Coronary artery (tissue), 2 donors: ENCODE data around the gene ANO2.
A peak's percentile ranks its signal among the peaks of the same experiment; 100 is the strongest.

Experiments
- DNase-seq: peaks from one replicate; pipeline ENCODE4 v3.0.0-alpha.2; 2017; ENCODE audit warnings: low spot score
- H3K27ac ChIP-seq, 2 donors: fragments of 200-600 bp; sonication (generic); one replicate each; pipeline ENCODE4 v1.5.1; 2016 to 2019
- H3K4me3 ChIP-seq: fragments of 200-600 bp; sonication (generic); 2 replicates; pipeline ENCODE4 v1.5.1; 2016; ENCODE audit warnings: mild to moderate bottlenecking, moderate library complexity
- TF ChIP-seq, protein P1 (sequence below): fragments of 200-600 bp; sonication (generic); IDR thresholded peaks from one replicate; pipeline ENCODE4 v1.5.1; 2019; ENCODE audit warnings: antibody characterized with exemption

Gene ANO2

DNA sequence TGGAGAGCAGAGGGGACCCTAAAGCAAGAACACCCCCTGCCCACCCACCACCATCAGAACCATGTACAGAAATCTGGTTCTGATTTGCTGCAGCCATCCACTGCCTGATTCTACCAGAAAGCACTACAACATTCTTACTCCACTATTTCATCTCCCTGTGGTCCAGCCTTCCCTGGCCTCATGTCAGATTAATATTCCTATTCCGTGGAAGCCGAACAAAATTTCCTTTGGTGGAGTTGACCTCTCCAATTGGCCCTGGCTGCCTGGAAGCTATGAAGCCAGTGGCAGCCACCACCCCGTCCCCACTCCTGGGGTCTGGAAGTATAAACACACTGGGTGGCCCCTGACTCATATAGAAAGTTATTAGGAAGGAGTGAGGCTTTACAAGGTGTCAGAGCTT, 60.2 kb downstream of the ANO2 start:
- TF ChIP-seq, protein P1, sequence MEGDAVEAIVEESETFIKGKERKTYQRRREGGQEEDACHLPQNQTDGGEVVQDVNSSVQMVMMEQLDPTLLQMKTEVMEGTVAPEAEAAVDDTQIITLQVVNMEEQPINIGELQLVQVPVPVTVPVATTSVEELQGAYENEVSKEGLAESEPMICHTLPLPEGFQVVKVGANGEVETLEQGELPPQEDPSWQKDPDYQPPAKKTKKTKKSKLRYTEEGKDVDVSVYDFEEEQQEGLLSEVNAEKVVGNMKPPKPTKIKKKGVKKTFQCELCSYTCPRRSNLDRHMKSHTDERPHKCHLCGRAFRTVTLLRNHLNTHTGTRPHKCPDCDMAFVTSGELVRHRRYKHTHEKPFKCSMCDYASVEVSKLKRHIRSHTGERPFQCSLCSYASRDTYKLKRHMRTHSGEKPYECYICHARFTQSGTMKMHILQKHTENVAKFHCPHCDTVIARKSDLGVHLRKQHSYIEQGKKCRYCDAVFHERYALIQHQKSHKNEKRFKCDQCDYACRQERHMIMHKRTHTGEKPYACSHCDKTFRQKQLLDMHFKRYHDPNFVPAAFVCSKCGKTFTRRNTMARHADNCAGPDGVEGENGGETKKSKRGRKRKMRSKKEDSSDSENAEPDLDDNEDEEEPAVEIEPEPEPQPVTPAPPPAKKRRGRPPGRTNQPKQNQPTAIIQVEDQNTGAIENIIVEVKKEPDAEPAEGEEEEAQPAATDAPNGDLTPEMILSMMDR: no peak
- no peak overlapping the region for H3K4me3 ChIP-seq
- no peak overlapping the region for H3K27ac ChIP-seq
- no peak for DNase-seq

DNA sequence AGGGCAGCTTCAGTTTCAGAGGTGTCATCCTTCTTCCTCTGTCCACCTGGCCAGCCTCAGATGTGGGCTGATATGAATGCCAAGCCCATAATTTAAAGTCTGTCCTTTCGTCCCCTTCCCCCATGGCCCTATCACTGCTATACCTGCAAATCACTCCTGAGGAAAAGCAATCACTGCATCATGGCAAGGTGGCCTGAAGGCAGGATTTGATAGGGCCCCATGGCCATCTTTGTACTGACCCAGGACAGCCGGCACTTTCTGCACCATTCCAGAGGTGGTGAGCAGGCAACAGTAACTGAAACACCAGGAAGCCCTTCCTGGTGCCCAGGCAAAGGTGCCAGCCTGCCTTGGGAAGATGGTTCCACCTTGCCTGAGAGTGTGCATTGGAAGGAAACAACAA, 60.8 kb downstream of the ANO2 start:
- Histone ChIP-seq H3K4me3 (no peak overlapping the region), H3K27ac (no peak overlapping the region)
- peak; percentile 50 for DNase-seq
- TF ChIP-seq, protein P1: no peak

DNA sequence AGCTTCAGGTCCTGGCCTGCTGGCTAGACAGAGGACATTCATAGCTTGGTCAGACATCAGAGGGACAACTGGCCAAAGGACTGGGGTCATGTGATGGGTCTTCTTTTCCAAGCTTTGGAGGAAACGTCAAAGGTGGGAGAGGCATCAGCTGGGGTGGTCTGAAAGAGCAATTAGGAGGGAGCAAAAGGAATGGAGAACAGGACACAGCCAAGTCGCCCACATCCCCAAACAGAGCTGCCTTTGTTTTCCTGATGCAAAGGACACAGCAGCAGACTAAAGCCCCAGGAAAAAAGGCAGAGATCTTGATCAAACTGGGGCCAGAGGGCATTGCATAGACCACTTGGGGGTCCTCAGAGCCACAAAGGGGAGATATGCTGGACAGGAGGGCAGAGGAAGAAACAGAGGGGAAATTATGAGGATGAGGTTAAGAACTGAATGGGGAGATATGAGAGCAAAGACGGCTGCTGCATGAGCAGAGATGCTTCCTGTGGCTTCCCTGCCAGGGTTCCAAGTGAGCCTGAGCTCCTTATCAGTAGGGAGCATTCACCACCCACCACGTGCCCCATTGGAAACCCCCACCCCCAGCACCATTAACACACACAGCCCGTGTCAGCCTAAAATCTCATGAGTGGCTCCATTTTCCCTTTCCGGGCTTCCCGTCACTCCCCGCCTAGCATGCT, 62.4 kb downstream of the ANO2 start:
- Histone ChIP-seq H3K27ac (no peak overlapping the region), H3K4me3 (no peak overlapping the region)
- TF ChIP-seq, protein P1: no peak
- no peak for DNase-seq

DNA sequence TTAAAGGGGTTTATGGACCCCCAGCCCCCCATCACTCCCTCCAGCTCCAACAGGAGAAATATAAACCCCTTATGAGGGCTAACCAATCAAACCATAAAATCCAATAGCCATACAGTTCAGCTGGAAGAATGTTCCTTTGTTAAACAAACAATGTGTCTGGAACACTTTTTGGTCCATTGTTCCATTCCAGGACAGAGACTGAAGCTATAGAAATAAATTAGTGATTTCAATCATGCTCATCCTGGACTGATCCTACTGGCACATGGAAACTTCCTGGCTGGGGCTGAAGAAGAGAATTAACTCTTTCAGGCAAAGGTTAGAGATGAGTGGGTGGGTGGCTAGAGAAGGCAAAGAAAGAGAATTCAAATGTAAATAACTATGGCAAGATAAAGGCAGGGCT, 63.4 kb downstream of the ANO2 start:
- no peak for DNase-seq
- TF ChIP-seq, protein P1: no peak
- no peak overlapping the region for H3K27ac ChIP-seq
- H3K4me3 ChIP-seq: no peak overlapping the region

DNA sequence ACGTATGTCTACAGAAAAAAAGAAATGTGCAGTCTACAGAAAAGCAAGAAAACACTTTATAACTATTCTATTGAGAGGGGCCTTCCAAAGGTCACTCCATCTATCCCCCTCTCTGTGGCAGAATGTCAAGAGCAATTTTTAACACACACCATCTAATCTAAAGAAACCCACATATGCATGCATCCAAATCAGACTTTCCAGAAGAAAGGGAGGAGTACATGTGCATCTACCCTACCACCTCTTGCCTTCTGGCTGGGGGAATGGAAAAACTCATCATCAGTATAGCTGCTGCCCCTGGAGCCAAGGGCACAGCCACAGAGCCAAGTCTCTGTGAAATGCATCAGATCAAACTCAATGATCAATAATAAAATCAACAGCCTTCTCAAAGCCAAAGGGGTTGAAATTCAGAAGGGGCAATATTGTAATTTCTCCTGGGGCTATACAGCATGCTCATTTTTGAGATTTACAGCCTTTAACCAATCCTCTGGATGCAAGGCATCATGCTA, 63.9 kb downstream of the ANO2 start:
- TF ChIP-seq, protein P1: no peak
- no peak overlapping the region for H3K27ac ChIP-seq
- H3K4me3 ChIP-seq: no peak overlapping the region
- DNase-seq: no peak

DNA sequence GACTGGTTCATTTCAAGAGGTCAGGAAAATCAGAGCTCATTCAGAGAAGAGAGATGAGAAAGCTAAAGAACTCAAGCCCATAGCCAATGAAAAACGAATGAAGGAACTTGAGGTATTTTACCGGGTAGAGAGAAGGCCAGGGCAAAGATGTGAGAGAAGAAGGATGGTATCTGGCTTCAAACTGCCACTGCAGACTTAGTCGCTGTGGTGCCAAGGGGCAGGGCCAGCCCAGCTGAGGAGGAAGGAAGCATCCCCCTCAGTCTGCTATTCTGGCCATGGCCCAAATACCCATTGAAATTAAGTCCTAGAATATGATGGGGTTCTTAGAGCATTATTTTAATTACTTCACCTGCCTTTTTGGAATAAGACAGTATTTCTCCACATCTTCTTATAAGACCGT, 69.2 kb downstream of the ANO2 start:
- no peak overlapping the region for H3K27ac ChIP-seq
- no peak for DNase-seq
- TF ChIP-seq, protein P1: no peak
- H3K4me3 ChIP-seq: no peak overlapping the region

DNA sequence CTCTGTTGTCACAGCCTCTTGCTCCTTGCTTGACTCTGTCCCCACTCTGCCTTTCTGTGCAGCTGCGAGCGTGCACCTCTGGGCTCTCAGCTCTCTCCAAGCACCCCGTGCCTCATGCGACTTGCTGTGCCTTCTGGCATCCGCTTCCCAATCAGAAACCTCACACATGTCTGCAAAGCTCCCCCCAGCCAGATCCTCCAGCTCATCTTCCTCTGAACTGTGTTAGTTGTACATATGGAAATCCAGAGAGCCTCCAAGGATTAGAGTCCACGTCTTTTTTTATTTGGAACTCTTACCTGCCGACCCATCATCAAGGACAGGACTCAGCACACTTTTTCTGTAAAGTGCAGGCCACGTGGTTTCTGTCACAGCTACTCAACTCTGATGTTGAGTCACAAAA, 70.5 kb downstream of the ANO2 start:
- Histone ChIP-seq H3K4me3 (no peak overlapping the region), H3K27ac (no peak overlapping the region)
- TF ChIP-seq, protein P1: no peak
- DNase-seq: no peak
